Middle frontal gyrus (tissue), 1 donor: ENCODE results near the gene SRD5A3.
A peak's percentile ranks its signal among the peaks of the same experiment; 100 is the strongest.

ENCODE experiments used
- DNase-seq: peaks from one replicate; pipeline ENCODE4 v3.0.0-alpha.2; 2015; ENCODE audit warnings: low spot score; ENCODE audit errors: extremely low spot score

Gene SRD5A3

DNA sequence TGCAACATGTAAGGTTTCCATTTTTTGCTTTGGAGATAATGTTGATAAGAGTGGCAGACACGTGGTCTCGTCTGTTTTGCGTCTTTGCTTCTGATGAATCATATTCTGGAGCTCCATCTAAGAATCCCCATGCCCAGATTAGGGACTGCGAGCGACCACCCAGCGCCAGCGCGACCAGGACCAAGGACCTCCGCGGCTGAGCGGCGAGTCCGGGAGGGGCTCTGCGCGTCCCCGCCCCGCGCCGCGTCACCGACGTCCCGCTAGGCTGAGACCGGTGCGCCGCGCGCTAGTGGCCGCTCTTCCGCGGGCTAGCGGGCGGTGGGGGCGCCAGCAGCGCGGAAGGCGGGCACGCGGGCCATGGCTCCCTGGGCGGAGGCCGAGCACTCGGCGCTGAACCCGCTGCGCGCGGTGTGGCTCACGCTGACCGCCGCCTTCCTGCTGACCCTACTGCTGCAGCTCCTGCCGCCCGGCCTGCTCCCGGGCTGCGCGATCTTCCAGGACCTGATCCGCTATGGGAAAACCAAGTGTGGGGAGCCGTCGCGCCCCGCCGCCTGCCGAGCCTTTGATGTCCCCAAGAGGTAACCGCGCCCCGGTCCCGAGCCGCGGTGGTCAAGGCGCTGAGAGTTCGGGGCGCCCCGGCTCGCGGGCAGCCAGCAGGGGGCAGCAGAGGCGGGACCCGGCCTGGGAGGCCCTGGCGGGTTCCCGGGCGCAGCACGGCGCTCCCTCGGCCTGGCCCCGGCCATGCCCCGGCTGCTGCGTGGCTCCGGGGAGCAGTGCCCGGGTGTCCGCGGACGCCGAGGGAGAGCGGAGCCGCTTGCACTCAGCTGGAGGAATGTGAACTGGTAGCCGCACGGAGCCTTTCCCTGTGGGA, at the start of gene SRD5A3:
Gene SRD5A3 (plus strand): TSS at position 263 of the 871 bp plus-strand sequence. CDS start 95 bp downstream, at position 358.
- peak; percentile 79 for DNase-seq

DNA sequence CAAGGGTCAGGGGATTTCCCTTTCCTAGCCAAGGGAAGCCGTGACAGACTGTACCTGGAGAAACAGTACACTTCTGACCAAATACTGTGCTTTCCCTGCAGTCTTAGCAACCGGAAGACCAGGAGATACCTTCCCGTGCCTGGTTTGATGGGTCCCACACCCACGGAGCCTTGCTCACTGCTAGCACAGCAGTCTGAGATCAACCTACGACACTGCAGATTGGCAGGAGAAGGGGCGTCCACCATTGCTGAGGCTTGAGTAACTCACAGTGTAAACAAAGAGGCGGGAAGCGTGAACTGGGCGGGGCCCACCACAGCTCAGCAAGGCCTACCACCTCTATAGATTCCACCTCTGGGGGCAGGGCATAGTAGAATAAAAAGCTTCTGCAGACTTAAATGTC, 48.7 kb upstream of the SRD5A3 start:
- DNase-seq, result no peak

DNA sequence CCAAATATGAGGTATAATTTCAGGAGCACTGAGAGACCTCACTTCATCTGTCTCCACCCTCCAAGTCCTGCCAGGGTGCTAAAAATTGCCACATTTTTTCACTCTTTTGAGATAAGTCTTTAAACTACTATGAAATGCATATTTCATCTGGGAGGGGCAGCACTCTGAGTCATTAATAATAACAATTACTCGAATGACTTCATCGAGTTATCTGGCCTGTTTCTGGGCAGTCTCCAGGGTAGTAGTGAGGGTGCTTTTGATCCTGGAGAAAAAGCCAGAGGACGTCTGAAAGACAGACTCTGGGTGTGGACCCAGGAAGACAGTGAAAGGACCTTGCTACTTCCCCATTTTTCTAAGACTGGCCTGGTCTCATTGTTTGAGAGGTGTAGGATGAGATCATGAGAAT, 42.3 kb upstream of the SRD5A3 start:
- no peak for DNase-seq

DNA sequence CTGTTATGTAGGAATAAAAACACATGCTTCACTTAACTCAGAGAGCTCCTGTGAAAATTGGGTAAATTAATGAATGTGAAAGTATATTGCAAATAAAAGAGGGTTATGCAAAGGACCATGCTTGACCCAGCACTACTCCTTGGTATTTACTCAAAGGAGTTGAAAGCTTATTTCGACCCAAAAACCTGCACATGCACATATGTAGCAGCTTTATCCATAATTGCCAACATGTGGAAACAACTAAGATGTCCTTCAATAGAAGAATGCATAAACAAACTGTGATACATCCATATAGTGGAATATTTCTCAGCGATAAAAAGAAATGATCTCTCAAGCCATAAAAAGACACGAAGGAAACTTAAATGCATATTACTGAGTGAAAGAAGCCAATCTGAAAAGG, 41.7 kb upstream of the SRD5A3 start:
- no peak for DNase-seq

DNA sequence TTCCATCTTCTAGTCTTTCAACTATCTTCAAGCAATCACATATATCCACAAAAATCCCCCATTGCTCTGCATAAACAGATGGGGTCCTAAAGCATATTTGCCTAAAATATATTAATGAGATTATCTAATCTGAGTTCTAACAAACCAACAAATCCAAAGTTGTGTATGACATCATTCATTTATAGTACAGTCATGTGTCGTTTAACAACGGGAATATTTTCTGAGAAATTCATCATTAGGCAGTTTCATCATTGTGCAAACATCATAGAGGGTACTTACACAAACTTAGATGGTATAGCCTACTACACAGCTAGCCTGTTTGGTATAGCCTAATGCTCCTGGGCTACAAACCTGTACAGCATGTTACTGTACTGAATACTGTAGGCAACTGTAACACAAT, 38.0 kb upstream of the SRD5A3 start:
- DNase-seq, result no peak

DNA sequence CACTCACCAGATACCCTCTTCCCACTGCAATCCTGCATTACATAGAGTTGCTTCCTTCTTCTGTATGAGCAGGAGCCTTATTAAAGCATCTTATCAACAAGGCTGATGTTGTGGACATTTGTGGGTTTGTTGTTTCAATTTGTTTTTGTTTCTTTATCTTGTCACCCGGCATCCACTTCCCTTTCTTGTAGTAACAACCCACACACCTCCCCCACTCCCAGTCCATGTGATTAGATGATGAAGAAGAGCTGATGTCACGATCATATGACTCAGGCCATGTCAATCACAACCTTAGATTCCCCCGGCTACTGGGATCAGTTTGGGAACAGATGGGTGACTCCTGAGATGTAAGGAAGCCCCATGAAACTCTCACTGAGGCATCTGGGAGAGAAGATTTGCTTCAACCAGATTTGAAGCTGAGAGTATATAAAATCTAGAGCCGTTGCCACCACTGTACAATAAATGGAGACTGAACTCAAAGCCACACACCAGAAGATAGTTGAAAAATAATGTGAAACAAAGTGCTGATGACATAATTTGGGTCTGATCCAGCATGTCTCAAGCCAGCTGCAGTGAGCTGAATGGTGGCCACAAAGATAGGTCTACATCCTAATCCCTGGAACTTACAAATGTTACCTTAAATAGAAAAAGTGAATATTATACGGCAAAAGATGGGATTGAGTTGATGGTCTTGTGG, 34.1 kb upstream of the SRD5A3 start:
- no peak for DNase-seq

DNA sequence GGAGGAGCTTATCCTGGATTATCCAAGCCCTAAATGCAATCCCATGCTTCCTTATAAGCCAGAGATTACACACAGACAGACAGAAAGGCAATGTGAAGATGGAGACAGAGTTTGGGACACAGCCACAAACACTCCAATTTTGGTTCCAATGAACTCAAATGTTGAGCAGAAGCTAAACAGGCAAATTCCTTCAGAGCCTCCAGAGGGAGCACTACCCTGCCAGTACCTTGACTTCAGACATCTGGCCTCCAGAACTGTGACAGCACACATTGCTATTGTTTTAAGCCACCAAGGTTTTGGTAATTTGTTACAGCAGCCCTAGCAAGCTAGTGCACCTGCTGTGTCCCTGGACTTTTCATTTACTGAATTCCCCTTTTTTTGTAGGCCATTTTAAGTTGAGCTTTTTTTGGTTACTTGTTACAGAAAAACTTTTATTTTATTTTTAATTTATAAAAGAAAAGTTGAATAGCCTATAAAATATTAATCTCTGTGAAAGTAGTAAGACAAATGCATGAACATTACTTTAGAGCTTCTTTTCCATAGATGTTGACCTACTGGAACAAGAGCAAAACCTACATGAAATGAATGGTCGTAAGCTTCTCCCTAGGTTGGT, 33.4 kb upstream of the SRD5A3 start:
- DNase-seq, result peak; percentile 40

DNA sequence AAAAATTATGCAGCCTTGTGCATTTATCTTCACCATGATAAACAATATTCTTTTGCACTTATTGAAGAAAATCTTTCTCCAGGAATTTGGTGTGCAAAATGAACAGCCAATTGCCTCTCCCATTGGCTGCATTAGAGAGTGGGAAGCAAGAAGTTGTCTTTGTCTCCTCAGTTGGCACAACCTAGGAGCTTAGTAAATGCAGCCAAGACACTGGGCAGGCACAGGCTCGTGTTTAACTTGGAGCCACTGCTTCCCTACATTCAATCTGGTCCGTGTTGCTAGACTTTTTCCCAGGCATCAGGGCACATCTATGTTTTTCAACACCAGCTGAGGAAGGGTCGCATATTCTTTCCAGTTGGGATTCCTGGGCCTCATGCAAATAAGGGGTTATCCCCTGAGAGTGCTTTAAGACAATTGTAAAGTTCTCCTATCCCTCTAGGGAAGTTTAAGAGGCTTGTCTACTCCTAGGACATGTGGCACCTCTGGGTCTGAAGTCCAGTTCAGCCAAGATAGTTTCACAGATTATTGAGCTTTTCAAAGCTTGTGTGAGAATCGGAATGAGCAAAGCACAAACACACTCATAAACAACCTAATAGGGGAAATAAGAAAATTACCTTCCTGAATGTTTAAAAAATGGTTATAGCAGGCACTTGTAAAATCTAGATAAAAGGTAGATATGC, 31.8 kb upstream of the SRD5A3 start:
- DNase-seq, result no peak

DNA sequence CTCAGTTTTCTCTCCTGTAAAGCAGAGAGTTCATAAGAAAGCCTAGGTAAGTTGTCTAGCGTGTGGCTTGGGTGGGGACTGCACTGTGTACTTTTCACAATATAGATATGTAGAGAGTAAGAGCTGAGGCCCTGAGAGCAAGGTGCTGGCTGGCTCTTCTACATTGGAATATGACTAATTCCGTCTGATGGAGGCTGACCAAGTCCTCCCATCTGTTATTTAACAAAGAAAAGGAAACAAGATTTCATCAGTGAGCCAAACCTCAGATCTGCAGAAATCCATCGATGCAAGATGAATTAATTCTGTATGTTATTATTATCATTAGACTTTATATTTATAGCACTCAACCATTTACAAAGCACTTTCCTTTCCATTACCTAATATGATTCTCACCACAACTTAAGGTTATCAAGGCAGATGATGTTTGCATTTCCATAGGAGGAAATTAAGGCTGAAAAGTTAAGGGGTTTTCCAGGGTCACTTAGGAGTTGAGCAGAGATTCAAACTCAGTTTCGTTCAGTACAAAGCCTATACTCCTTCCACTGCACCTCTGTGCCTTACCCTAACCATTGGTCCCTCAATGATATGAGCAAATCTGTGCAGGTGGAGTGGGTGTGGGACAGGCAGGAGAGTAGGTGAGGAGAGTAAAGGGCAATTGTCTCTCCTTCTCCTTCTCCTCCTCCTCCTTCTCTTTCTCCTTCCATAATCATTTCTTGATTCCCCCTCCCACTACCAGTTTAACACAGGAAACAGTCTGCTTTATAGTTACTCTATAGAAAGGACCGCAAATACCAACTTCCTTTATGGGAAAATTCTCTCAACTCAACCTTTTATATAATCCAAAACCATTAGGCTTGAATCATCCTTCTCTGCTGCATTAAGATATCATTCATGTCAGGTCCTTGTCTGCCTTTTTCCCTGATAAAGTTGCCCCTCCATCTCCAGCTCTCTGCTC, 27.6 kb upstream of the SRD5A3 start:
- no peak for DNase-seq

DNA sequence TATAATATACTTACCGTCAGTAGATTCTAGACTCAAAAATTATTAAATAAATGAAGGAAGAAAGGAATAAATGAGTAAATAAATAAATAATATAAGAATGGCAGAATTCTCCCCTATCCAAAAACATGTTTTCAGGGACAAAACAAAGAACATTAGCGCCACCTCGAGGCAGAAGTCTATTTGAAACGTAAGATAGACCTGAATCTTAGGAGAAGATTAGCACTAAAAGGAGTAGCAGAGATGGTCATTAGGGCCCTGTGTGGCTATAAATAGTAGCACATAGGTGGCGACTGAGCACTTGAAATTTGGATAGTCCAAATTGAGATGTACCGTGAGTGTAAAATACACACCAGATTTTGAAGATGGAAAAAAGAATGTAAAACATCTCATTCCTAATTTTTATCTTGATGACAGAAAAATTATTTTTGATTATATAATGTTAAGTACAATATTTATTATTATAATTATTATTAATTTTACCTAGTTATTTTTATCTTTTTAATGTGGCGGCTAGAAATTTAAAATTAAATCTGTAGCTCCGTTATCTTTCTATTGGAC, 24.3 kb upstream of the SRD5A3 start:
- peak; percentile 78 for DNase-seq

DNA sequence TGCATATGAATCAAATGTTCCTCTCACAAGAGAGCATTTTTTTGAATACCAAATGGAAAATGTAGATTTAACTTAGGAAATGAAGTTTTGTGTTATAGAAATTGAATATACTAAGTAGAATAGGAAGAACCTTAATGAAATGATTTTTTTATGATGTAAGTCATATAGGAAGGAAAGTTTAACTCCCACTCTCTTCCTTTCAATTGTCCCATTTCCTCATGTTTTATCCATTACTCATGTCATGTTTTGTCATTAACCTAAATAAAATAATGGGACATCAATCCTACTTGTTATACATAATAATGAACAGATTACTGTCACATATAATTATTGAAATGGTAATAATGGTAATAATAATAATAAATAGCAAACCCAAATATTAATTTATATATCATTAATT, 22.7 kb upstream of the SRD5A3 start:
- no peak for DNase-seq

DNA sequence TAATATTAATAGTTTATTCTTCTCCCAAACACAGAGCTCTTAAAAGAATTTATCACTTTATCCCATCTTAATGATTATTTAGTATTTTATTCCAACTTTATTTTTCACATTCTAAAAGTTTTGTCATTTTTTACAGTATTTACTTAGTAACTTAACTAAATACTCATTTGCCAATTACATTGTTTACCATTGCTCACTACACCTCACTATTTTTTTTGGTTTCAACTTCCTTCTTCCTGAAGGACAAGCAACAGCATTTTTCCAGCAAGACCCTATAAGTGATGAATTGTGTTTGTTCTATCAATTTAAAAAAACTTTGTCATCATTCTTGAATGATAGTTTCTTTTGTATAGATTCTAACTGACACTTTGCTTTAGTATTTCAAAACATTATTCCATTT, 19.4 kb upstream of the SRD5A3 start:
- no peak for DNase-seq

DNA sequence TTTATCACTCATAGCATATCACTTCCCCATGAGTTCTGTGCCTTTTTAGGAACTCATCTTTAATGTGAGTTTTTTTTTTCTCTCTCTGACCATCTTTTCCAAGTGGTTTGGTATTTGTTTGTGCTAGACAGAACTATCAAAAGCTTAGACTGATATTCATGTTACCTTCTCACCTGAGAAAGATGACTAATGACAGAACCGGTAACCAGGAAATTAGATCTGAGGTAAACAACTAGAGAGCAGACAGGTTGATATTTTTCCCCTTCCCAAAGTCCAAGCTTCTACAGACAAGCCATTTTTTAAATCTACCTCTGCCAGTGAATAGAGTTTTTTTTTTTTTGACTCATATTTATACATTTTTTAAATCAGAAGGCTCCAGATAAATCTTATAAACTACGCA, 17.0 kb upstream of the SRD5A3 start:
- no peak for DNase-seq

DNA sequence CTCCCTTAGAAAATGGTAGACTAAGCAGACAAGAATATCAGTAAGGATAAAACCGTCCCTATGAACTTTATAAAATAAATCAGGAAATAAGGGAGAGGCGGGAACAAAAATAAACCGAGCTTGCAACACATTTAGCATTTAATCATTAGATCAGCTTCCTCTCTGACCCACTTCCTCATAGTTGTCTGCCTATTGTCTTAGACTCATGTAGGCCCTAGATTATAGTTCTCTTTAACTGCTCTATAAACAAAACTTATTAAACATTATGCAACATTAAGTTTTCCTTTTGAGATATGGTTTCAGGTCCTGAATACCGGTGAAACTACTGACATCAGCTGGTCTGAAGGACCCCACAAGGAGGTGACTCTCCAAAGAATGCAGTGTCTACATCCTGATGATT, 15.8 kb upstream of the SRD5A3 start:
- DNase-seq, result no peak

DNA sequence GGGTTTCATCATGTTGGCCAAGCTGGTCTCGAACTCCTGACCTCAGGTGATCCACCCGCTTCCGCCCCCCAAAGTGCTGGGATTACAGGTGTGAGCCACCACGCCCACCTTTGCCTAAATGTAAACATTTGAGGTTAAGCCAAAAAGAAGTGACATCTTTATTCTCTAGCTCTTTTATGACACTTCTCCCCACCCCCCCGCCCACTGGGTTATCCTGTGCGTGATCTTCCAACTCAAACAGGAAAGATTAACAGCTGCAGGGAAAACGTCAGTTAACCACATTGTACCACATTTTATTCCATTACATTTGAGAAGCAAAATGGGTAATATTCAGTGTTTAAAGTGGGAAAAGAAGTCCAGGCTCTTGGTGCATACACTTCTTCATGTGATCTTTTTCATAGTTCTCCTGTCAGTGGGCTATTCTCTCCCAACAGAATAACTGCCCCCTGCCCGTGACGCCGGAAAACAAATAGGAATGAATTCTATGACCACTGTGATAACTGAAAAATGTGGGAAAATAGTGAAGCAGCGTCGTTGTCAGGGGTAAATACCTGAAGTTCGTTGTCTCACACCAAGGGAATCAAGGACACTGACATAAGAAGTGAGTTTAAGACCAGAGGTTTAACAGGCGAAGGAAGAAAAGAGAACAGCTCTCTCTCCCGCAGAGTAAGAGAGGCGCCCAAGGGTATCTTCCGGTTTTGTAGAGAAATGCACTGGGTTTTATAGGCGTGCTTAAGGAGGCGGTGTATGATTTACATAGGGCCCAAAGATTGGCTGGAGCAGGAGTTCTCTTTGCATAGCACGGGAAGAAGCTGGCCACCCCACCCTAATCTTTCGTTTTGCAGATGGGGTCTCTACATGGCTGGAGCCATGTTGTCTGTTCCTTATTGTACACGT, 9.7 kb upstream of the SRD5A3 start:
- no peak for DNase-seq

DNA sequence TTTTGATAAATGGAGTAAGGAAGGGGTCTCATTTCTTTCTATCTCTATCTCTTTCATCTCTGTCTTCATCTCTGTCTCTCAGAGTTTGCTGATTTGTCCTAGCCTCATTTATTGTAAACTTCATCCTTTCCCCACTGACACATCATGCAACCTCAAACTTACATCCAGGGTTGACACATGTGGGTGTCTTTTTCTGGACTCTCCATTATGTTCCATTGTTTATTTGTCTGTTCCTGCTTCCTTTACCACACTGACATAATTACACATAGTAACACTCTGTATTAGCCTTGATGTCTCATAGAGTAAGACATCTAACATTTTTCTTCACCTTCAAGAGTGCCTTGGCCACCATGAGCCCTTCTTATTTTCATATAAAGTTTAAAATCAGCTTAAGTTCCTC, 8.1 kb upstream of the SRD5A3 start:
- DNase-seq, result no peak

DNA sequence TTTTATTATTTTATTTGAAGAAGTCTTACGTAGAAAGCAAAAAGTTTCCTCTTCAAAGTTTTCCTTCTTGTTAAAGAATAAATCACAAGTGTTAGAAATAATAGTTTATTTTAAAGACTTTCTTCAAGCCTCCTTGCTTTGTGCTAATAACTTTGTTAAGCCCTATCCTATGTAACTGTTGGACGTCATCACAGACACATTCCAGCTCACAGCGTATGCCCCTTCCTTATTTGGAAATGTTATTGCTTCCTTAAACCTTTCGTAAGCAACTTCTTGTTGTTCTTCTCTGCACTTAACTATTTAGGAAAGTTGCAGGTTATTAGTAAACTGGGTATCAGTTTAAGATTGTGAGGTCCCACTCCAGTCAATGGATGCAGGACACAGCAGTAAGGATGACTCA, 7.6 kb upstream of the SRD5A3 start:
- no peak for DNase-seq

DNA sequence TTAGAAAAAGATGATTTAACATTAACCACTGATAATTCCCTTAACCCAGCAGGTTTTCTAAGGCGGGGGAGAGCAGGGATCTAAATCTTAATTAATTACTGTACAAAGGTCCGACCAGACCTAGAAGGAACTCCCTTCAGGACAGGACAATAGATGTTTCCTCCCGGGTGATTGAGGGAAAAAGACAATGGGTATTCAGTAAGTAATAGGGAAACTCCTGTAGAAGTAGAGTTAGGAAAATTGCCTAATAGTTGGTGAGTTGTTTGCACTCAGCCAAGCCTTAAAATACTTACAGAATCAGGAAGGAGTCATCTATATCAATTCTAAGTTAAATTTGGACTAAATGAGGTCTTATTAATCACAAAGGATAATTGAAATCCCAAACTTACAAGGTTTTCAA, 5.8 kb upstream of the SRD5A3 start:
- DNase-seq, result no peak

DNA sequence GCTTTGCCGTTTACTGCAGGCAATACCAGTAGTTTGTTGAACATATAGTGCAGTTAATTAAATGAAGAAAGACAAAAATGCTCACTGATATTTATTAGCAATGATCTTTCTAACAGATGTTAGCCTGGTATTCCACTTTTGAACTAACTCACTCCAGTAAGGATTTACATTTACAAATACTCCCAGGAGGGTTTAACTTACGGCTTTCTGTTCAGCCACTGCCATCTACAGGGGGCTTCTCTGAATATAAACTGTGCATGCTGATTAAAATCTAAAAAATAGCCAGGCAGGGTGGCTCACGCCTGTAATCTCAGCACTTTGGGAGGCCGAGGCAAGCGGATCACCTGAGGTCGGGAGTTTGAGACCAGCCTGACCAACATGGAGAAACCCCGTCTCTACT, 2.2 kb upstream of the SRD5A3 start:
- DNase-seq, result no peak
